ENCODE data around the gene PRKAG2.

PRKAG2 gene

DNA sequence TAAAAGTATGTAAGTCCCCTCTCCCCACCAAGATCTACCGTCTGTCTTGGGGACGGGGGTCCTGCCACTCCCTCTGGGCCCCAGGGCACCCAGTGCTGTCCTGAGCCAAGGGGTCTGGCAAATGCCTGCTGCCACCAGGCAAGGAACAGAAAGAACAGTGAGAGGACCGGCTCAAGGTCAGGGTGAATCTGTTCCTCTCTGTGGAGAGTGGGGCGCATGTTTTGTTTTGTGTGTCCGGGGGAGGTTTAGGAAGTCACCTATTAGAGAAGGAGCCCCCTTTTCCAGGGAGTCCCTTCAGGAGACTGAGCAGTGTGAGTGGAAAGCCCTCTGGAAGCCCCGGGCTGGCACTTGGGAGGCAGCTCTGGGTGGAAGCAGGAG lies 198.7 kb downstream of the PRKAG2 start:
- Histone ChIP-seq H3K9me3 (replicated peaks in 1 of 2; ENCODE audit: control insufficient read depth in 2 of 2, insufficient read depth in 1 of 2, low read depth in 1 of 2, low read length in 2 of 2) (no peaks in the 10 kb centered on the region), H3K23ac (ENCODE audit: low read depth, low read length, poor library complexity) (no peak overlapping the region), H3K4me2 (ENCODE audit: insufficient read depth, low read length, poor library complexity, severe bottlenecking) (no peak overlapping the region), H3K14ac (ENCODE audit: low read length) (no peak overlapping the region), H3K79me1 (ENCODE audit: low read depth, low read length) (no peaks in the 10 kb centered on the region), H2BK15ac (ENCODE audit: low read length) (no peak overlapping the region), H2BK120ac (ENCODE audit: low read depth, low read length) (no peak overlapping the region), H3K4me1 (ENCODE audit: control insufficient read depth in 2 of 2, insufficient read depth in 1 of 2, low read depth in 1 of 2, low read length in 2 of 2) (peaks cover 1 to 7% of the 10 kb centered on the region in 2 donors), H2AFZ (ENCODE audit: low read length) (no peak overlapping the region), H3K36me3 (replicated peaks in 1 of 2; ENCODE audit: control insufficient read depth in 2 of 2, insufficient read depth in 2 of 2, low read length in 2 of 2) (no peaks in the 10 kb centered on the region), H2BK12ac (ENCODE audit: low read length) (no peak overlapping the region), H3K9ac (ENCODE audit: low read depth, low read length, poor library complexity) (no peak overlapping the region), H4K8ac (ENCODE audit: low read depth, low read length) (no peak overlapping the region), H3K18ac (ENCODE audit: low read length) (peak overlapping the region; percentile 70), H3K4ac (ENCODE audit: low read length) (no peak overlapping the region), H3K27me3 (ENCODE audit: control insufficient read depth in 3 of 3, insufficient read depth in 3 of 3, low read depth in 1 of 3, low read length in 3 of 3) (no peaks in the 10 kb centered on the region), H3K27ac (replicated peaks; ENCODE audit: low read length) (no peak overlapping the region), H2BK5ac (ENCODE audit: low read length) (no peak overlapping the region), H4K91ac (ENCODE audit: low read depth, low read length, poor library complexity) (no peak overlapping the region), H2AK5ac (ENCODE audit: low read depth, low read length) (no peak overlapping the region), H3K4me3 (ENCODE audit: low read length in 2 of 2) (no peak overlapping the region)
- WGBS, 2 donors (ENCODE audit: extremely low coverage in 2 of 2, insufficient read length in 2 of 2, insufficient replicate concordance in 1 of 2) = no CpG with 5 or more reads among the region's 6 CpGs
- no peak for DNase-seq (ENCODE audit: low spot score)

DNA sequence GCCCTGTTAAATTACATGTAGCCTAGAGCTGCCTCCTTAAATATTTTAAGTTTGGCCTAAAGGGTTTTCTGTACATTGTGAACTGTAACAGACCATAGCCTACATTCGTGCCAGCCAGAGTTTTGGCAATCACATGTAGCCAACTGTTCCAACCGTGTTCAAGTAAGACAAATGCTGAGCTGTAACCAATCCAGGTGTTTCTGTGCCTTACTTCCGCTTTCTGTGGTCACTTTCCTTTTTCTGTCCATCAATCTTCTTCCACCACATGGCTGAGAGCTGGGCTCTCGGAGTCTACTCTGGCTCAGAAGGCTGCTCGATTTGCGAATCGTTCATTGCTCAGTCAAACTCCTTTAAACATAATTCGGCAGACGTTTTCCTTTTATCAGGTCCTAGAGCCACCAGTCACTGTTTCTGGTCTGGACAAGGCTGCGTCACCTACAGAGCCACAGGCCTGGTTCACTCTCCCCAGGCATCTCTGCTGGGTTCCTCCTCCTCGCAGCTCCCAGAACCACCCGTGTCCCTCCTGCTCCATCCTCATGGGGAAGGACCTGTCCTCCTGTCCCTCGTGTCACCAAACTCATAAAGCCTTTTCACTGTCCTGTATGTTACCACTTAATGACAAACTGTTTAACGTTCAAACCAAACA lies 199.2 kb downstream of the PRKAG2 start:
- Histone ChIP-seq H3K23ac (ENCODE audit: low read depth, low read length, poor library complexity) (no peak overlapping the region), H3K4me1 (ENCODE audit: control insufficient read depth in 2 of 2, insufficient read depth in 1 of 2, low read depth in 1 of 2, low read length in 2 of 2) (peaks cover 3 to 9% of the 10 kb centered on the region in 2 donors), H3K9ac (ENCODE audit: low read depth, low read length, poor library complexity) (no peak overlapping the region), H2AK5ac (ENCODE audit: low read depth, low read length) (no peak overlapping the region), H3K79me1 (ENCODE audit: low read depth, low read length) (no peaks in the 10 kb centered on the region), H3K4me2 (ENCODE audit: insufficient read depth, low read length, poor library complexity, severe bottlenecking) (no peak overlapping the region), H4K91ac (ENCODE audit: low read depth, low read length, poor library complexity) (no peak overlapping the region), H2BK120ac (ENCODE audit: low read depth, low read length) (no peak overlapping the region), H3K18ac (ENCODE audit: low read length) (peak overlapping the region; percentile 13), H3K36me3 (replicated peaks in 1 of 2; ENCODE audit: control insufficient read depth in 2 of 2, insufficient read depth in 2 of 2, low read length in 2 of 2) (no peaks in the 10 kb centered on the region), H3K9me3 (replicated peaks in 1 of 2; ENCODE audit: control insufficient read depth in 2 of 2, insufficient read depth in 1 of 2, low read depth in 1 of 2, low read length in 2 of 2) (no peaks in the 10 kb centered on the region), H4K8ac (ENCODE audit: low read depth, low read length) (no peak overlapping the region), H3K4me3 (ENCODE audit: low read length in 2 of 2) (no peak overlapping the region), H3K14ac (ENCODE audit: low read length) (no peak overlapping the region), H2BK15ac (ENCODE audit: low read length) (no peak overlapping the region), H2AFZ (ENCODE audit: low read length) (no peak overlapping the region), H2BK5ac (ENCODE audit: low read length) (no peak overlapping the region), H2BK12ac (ENCODE audit: low read length) (no peak overlapping the region), H3K4ac (ENCODE audit: low read length) (no peak overlapping the region), H3K27me3 (ENCODE audit: control insufficient read depth in 3 of 3, insufficient read depth in 3 of 3, low read depth in 1 of 3, low read length in 3 of 3) (no peaks in the 10 kb centered on the region), H3K27ac (replicated peaks; ENCODE audit: low read length) (no peak overlapping the region)
- WGBS, 2 donors (ENCODE audit: extremely low coverage in 2 of 2, insufficient read length in 2 of 2, insufficient replicate concordance in 1 of 2) = no CpG with 5 or more reads among the region's 14 CpGs
- no peak for DNase-seq (ENCODE audit: low spot score)

DNA sequence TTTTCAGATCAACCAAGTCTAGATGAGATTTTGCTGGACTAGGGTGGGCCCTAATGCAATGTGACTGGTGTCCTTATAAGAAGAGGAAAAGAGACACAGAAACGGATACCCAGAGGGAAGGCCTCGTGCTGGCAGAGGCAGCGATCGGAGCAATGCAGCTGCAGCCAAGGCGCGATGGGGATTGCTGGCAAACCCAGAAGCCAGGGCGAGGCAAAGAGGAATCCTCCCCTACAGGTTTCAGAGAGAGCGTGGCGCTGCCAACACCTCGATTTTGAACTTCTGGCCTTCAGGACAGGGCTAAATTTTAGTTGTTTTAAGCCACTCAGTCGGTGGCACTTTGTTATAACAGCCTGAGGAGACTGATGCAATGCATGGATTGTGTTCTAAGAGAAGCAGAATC lies 200.2 kb downstream of the PRKAG2 start:
- no peak overlapping the region for H2BK15ac ChIP-seq (ENCODE audit: low read length)
- H3K79me1 ChIP-seq (ENCODE audit: low read depth, low read length) = no peaks in the 10 kb centered on the region
- H3K9me3 ChIP-seq (replicated peaks in 1 of 2; ENCODE audit: control insufficient read depth in 2 of 2, insufficient read depth in 1 of 2, low read depth in 1 of 2, low read length in 2 of 2) = no peaks in the 10 kb centered on the region
- WGBS, 2 donors (ENCODE audit: extremely low coverage in 2 of 2, insufficient read length in 2 of 2, insufficient replicate concordance in 1 of 2) = no CpG with 5 or more reads among the region's 11 CpGs
- H3K9ac ChIP-seq (ENCODE audit: low read depth, low read length, poor library complexity) = no peak overlapping the region
- no peak overlapping the region for H3K18ac ChIP-seq (ENCODE audit: low read length)
- no peaks in the 10 kb centered on the region for H3K27me3 ChIP-seq (ENCODE audit: control insufficient read depth in 3 of 3, insufficient read depth in 3 of 3, low read depth in 1 of 3, low read length in 3 of 3)
- H2AK5ac ChIP-seq (ENCODE audit: low read depth, low read length) = no peak overlapping the region
- H3K4me2 ChIP-seq (ENCODE audit: insufficient read depth, low read length, poor library complexity, severe bottlenecking) = no peak overlapping the region
- no peak for DNase-seq (ENCODE audit: low spot score)
- no peaks in the 10 kb centered on the region for H3K36me3 ChIP-seq (replicated peaks in 1 of 2; ENCODE audit: control insufficient read depth in 2 of 2, insufficient read depth in 2 of 2, low read length in 2 of 2)
- no peak overlapping the region for H3K14ac ChIP-seq (ENCODE audit: low read length)
- H3K27ac ChIP-seq (replicated peaks; ENCODE audit: low read length) = no peak overlapping the region
- no peak overlapping the region for H2BK5ac ChIP-seq (ENCODE audit: low read length)
- no peak overlapping the region for H4K91ac ChIP-seq (ENCODE audit: low read depth, low read length, poor library complexity)
- H4K8ac ChIP-seq (ENCODE audit: low read depth, low read length) = no peak overlapping the region
- H3K4me1 ChIP-seq (ENCODE audit: control insufficient read depth in 2 of 2, insufficient read depth in 1 of 2, low read depth in 1 of 2, low read length in 2 of 2) = peaks cover 6 to 11% of the 10 kb centered on the region in 2 donors
- H2AFZ ChIP-seq (ENCODE audit: low read length) = no peak overlapping the region
- H2BK12ac ChIP-seq (ENCODE audit: low read length) = no peak overlapping the region
- H2BK120ac ChIP-seq (ENCODE audit: low read depth, low read length) = no peak overlapping the region
- H3K23ac ChIP-seq (ENCODE audit: low read depth, low read length, poor library complexity) = no peak overlapping the region
- H3K4me3 ChIP-seq (ENCODE audit: low read length in 2 of 2) = no peak overlapping the region
- H3K4ac ChIP-seq (ENCODE audit: low read length) = no peak overlapping the region

DNA sequence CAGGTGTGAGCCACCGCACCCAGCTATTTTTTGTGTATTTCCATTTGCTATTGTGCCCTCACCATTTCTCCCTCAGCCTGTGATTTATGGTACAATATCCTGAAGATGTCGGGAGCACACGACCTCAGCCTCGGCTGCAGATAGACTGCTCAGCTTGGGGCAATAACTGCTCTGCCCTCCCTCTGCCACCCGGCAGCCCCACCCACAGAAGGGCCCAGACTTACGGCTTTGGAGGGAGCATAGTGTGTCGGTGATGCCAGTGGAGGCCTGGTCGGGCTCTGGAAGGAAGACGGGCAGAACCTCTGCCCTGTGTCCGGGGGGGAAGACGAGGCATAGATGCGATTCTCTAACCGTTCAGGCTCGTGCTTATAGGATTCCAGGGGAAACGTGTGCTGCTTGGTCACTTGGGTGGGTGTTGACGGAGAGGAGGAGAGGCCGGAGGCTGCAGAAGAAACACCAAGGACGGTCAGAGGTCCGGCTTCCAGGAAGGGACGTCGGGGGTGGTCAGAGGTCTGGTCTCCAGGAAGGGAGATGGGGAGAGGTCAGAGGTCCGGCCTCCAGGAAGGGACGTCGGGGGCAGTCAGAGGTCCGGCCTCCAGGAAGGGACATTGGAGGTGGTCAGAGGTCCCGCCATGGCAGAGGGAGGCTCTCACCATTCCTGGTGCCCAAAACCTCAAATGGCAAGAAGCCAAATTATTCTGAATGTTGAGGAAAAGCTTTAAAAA lies 201.6 kb downstream of the PRKAG2 start:
- Histone ChIP-seq H3K4me1 (ENCODE audit: control insufficient read depth in 2 of 2, insufficient read depth in 1 of 2, low read depth in 1 of 2, low read length in 2 of 2) (peaks cover 6 to 11% of the 10 kb centered on the region in 2 donors), H3K18ac (ENCODE audit: low read length) (peak overlapping the region; percentile 63), H2BK120ac (ENCODE audit: low read depth, low read length) (no peak overlapping the region), H2BK12ac (ENCODE audit: low read length) (no peak overlapping the region), H3K4me3 (ENCODE audit: low read length in 2 of 2) (no peak overlapping the region), H4K91ac (ENCODE audit: low read depth, low read length, poor library complexity) (no peak overlapping the region), H2AFZ (ENCODE audit: low read length) (no peak overlapping the region), H3K4me2 (ENCODE audit: insufficient read depth, low read length, poor library complexity, severe bottlenecking) (no peak overlapping the region), H2AK5ac (ENCODE audit: low read depth, low read length) (peak overlapping the region; percentile 32), H2BK15ac (ENCODE audit: low read length) (no peak overlapping the region), H3K36me3 (replicated peaks in 1 of 2; ENCODE audit: control insufficient read depth in 2 of 2, insufficient read depth in 2 of 2, low read length in 2 of 2) (no peaks in the 10 kb centered on the region), H3K14ac (ENCODE audit: low read length) (no peak overlapping the region), H3K79me1 (ENCODE audit: low read depth, low read length) (no peaks in the 10 kb centered on the region), H3K27ac (replicated peaks; ENCODE audit: low read length) (no peak overlapping the region), H3K27me3 (ENCODE audit: control insufficient read depth in 3 of 3, insufficient read depth in 3 of 3, low read depth in 1 of 3, low read length in 3 of 3) (no peaks in the 10 kb centered on the region), H3K9ac (ENCODE audit: low read depth, low read length, poor library complexity) (peak overlapping the region; percentile 36), H3K23ac (ENCODE audit: low read depth, low read length, poor library complexity) (peak overlapping the region; percentile 18), H2BK5ac (ENCODE audit: low read length) (no peak overlapping the region), H3K4ac (ENCODE audit: low read length) (no peak overlapping the region), H4K8ac (ENCODE audit: low read depth, low read length) (peak overlapping the region; percentile 26), H3K9me3 (replicated peaks in 1 of 2; ENCODE audit: control insufficient read depth in 2 of 2, insufficient read depth in 1 of 2, low read depth in 1 of 2, low read length in 2 of 2) (no peaks in the 10 kb centered on the region)
- WGBS, 2 donors (ENCODE audit: extremely low coverage in 2 of 2, insufficient read length in 2 of 2, insufficient replicate concordance in 1 of 2) = no CpG with 5 or more reads among the region's 26 CpGs
- no peak for DNase-seq (ENCODE audit: low spot score)
